ENCODE measurements around the gene FGA.

FGA gene

DNA sequence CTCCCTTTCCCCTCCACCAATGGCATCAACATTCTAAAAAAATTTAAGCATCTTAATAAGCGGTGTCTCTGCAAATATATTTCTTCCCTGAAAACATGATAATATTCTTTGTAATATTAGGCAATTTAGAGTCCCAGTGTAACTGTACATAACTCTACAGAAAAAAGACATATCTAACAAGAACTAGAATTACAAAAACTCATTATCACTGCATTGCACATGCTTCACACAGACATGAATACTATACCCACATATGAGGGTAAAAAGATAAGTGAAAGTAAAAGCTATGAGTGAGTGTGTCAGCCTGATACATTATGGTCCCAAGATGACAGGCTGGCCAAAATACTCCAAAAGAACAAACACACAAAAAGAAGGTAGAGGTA, 30.1 kb downstream of the FGA start:
- TF ChIP-seq, protein P1, sequence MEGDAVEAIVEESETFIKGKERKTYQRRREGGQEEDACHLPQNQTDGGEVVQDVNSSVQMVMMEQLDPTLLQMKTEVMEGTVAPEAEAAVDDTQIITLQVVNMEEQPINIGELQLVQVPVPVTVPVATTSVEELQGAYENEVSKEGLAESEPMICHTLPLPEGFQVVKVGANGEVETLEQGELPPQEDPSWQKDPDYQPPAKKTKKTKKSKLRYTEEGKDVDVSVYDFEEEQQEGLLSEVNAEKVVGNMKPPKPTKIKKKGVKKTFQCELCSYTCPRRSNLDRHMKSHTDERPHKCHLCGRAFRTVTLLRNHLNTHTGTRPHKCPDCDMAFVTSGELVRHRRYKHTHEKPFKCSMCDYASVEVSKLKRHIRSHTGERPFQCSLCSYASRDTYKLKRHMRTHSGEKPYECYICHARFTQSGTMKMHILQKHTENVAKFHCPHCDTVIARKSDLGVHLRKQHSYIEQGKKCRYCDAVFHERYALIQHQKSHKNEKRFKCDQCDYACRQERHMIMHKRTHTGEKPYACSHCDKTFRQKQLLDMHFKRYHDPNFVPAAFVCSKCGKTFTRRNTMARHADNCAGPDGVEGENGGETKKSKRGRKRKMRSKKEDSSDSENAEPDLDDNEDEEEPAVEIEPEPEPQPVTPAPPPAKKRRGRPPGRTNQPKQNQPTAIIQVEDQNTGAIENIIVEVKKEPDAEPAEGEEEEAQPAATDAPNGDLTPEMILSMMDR (IDR thresholded peaks at IDR 0.05; ENCODE audit: insufficient read depth, low read depth, low read length, missing control alignments), result no peak
- DNase-seq (ENCODE audit: low read depth), result no peak
- no peak overlapping the region for H3K4me3 ChIP-seq (ENCODE audit: low read length)

DNA sequence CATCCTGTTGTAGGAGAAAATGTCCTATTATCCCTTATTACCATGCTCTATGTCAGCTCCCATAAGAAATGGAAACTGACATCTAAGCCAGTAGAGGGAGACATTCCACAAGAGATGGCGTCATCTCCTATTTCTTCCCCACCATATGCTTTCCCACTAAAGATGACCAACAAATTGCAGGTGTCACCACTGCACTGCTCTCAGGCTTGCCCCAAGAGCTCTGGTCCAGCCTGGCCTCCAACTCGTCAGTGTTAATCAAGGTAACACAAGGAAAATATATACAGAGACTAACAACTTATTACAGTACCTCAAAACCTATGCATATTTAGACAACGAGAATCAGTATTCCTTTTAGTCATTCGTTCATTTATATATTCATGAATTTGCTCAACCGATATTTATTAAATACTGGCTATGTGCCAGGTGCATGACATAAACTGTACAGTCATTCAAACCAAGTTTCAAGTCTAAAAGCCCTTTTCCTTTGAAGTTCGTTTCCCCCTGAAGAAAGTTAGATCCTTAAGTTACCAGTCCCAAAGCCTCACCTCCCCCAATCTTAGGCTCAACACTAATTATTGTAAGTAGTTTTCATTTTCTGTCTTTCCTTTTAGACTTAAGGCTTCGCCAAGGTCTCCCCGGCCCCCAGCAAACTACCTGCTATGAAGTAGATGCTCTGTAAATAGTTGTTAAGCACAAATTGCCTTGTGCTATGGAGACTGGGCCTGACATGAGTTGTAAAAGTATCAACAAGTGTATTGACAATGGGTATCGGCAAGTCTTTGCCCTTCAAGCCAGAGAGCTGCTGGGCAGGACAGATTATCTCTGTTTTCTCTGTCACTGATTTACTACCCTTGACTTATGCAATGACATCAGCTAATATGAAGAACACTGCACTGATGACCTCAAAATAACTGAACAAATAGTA, 30.8 kb downstream of the FGA start:
- TF ChIP-seq, protein P1 (IDR thresholded peaks at IDR 0.05; ENCODE audit: insufficient read depth, low read depth, low read length, missing control alignments), result peak; percentile 78
- peak; percentile 76 for DNase-seq (ENCODE audit: low read depth)
- H3K4me3 ChIP-seq (ENCODE audit: low read length), result no peak overlapping the region

DNA sequence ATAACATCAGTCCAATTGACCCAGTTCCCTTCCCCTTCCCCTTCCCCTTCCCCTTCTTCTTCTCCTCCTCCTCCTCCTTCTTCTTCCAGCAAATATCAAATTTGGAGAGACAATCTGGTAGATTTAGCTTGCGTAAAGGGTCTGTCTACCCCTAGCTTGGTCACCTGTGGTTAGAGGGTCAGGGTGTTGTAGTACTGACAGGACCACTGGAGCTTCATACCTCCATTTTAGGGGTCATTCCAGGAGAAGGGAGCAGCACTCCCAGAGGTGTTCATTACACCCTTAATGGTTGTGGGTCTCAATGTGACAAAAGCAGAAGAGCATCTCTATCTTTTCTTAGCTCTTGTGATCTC, 31.4 kb downstream of the FGA start:
- no peak overlapping the region for H3K4me3 ChIP-seq (ENCODE audit: low read length)
- DNase-seq (ENCODE audit: low read depth), result no peak
- TF ChIP-seq, protein P1 (IDR thresholded peaks at IDR 0.05; ENCODE audit: insufficient read depth, low read depth, low read length, missing control alignments), result no peak

DNA sequence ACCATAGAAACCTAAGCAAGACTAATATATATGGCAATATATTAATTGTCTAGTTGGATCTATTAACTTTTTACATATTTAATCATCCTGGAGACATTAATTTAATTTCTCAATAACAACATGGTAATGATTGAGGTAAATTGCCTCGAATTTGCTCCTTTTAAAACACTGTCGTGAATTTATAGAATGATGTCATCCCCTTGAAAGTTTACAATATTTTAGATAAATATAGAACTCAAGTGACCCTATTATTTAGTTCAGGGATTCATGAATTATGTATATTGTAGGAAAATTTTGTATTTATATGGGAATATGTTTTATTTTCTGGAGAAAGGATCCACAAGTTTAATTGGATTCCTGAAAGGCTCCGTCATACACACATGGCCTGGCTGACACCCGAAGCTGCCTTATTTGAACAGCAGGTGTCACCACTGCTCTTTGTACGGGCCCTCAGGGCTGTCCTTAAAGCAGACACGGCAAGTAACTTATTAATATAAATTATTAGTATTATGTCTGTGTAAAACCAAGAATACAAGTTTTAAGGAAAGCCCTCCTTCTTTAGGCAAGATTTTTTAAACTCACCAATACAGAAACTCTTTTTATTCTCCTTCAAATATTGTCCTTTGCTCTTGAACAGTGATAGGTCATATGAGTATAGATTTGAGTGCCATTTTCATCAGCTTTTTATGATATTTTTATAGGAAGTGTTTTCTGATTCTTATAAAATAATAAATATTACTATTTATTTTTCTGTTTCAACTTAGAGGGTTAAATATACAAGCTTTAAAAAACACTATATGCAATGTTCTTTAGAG, 38.5 kb downstream of the FGA start:
- TF ChIP-seq, protein P1 (IDR thresholded peaks at IDR 0.05; ENCODE audit: insufficient read depth, low read depth, low read length, missing control alignments), result peak; percentile 86
- H3K4me3 ChIP-seq (ENCODE audit: low read length), result no peak overlapping the region
- DNase-seq (ENCODE audit: low read depth), result peak; percentile 88

DNA sequence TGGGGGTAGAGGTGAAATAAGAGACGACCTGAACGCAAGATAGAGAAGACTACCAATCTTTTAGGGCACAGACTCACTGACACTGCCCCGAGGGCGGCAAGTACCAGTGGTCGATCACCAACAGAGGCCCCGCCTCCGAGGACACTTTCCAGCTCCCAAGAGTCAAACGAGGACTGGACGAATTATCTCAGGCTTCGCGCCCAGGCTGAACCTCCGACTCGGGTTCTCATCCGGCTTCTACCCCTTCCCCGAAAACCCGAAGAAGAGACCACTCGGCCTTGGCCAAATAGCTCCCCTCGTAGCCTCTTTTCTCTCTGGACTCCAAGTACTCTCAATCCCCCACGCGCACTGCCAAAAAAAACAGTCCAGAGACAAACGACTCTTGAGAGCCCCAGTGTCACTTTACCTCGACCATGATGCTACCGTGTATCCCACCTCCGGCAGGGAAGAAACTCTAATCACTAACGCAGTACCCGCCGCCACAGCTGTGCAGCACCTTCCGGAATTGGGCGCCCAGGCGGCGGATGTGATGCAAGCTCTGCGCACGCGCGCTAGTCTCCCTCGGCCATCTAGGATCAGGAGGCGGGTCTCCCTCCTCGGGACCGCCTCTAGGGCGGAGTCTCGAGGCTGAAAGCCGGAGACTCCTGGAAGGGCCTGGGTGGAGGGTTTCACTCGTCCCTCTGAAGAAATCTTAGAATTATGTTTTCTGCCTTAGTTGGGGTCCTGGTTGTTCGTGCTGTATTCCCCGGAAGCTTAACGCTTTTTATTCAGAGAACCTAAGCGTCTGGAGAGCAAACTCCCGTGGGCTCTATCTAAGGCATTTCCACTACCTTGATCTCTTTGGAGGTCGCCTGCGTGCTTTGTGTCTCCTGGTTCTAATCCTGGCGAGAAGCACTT, 40.4 kb downstream of the FGA start, which contains the start of gene PLRG1:
TSS of gene PLRG1 (minus strand) at position 507 of the 897 bp plus-strand sequence. CDS start at position 415, 92 bp downstream.
- peak within 1 kb of the TSS; percentile 96 for H3K4me3 ChIP-seq (ENCODE audit: low read length)
- DNase-seq (ENCODE audit: low read depth), result peak; percentile 95
- TF ChIP-seq, protein P1 (IDR thresholded peaks at IDR 0.05; ENCODE audit: insufficient read depth, low read depth, low read length, missing control alignments), result peak; percentile 20

DNA sequence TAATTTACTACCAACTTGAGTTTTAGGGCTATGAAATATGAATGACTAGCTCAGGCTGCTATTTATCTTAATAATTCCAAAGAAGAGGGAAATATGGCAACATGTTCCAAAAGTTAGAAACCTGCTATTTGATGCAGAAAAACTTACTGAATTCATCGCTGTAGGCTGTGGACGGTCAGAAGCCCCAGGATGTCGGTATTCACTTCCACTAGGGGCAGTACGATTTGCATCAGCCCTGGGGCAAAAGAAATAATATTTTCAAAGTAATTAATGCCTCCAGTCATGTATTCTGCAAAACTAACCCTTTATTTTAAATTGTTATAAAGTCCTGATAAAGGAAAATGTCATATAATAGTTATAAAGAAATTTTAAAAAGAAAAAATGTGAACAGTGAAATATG, 44.9 kb downstream of the FGA start:
- H3K4me3 ChIP-seq (ENCODE audit: low read length), result no peak overlapping the region
- TF ChIP-seq, protein P1 (IDR thresholded peaks at IDR 0.05; ENCODE audit: insufficient read depth, low read depth, low read length, missing control alignments), result no peak
- DNase-seq (ENCODE audit: low read depth), result no peak
